ENCODE data around the gene FRYL.
"Not testable (repeated sequence)": the region's sequence is repeated elsewhere in the genome, so short reads cannot be mapped to it uniquely, and the experiment has no call there.

Gene FRYL

GRCh38 chr4:48766131-48766792, 13.8 kb downstream of the FRYL start:
- no peak overlapping the region for H3K4me3 ChIP-seq (ENCODE audit: low read depth, low read length)
- TF ChIP-seq CTCF (IDR thresholded peaks at IDR 0.05; ENCODE audit: low read depth, low read length, missing control alignments) = no peak
- in situ Hi-C loops (cut with HindIII; ENCODE audit: low sequenced_read_pairs) = no loop called here
- DNase-seq (ENCODE audit: low read depth) = no peak

- in situ Hi-C loops (cut with HindIII; ENCODE audit: low sequenced_read_pairs) = no loop called here
- H3K4me3 ChIP-seq (ENCODE audit: low read depth, low read length) = no peak overlapping the region
- no peak for TF ChIP-seq CTCF (IDR thresholded peaks at IDR 0.05; ENCODE audit: low read depth, low read length, missing control alignments)
- DNase-seq (ENCODE audit: low read depth) = no peak
These were observed 17.7 kb downstream of the FRYL start for GRCh38 chr4:48762408-48762807.

GRCh38 chr4:48761286-48761685, 18.8 kb downstream of the FRYL start:
- no peak for TF ChIP-seq CTCF (IDR thresholded peaks at IDR 0.05; ENCODE audit: low read depth, low read length, missing control alignments)
- no peak for DNase-seq (ENCODE audit: low read depth)
- in situ Hi-C loops (cut with HindIII; ENCODE audit: low sequenced_read_pairs) = no loop called here
- no peak overlapping the region for H3K4me3 ChIP-seq (ENCODE audit: low read depth, low read length)

- in situ Hi-C loops (cut with HindIII; ENCODE audit: low sequenced_read_pairs); DNase-seq (ENCODE audit: low read depth); H3K4me3 ChIP-seq (ENCODE audit: low read depth, low read length): not testable (repeated sequence)
These were observed 21.4 kb downstream of the FRYL start for GRCh38 chr4:48758703-48759102.

- DNase-seq (ENCODE audit: low read depth) = no peak
- no peak for TF ChIP-seq CTCF (IDR thresholded peaks at IDR 0.05; ENCODE audit: low read depth, low read length, missing control alignments)
- in situ Hi-C loops (cut with HindIII; ENCODE audit: low sequenced_read_pairs) = no loop called here
- H3K4me3 ChIP-seq (ENCODE audit: low read depth, low read length) = no peak overlapping the region
These were observed 23.3 kb downstream of the FRYL start for GRCh38 chr4:48756689-48757220.

- no peak overlapping the region for H3K4me3 ChIP-seq (ENCODE audit: low read depth, low read length)
- no peak for DNase-seq (ENCODE audit: low read depth)
- in situ Hi-C loops (cut with HindIII; ENCODE audit: low sequenced_read_pairs) = no loop called here
- TF ChIP-seq CTCF (IDR thresholded peaks at IDR 0.05; ENCODE audit: low read depth, low read length, missing control alignments) = no peak
These were observed 24.8 kb downstream of the FRYL start for GRCh38 chr4:48755281-48755680.

GRCh38 chr4:48753159-48753558, 26.9 kb downstream of the FRYL start:
- in situ Hi-C loops (cut with HindIII; ENCODE audit: low sequenced_read_pairs) = no loop called here
- no peak for TF ChIP-seq CTCF (IDR thresholded peaks at IDR 0.05; ENCODE audit: low read depth, low read length, missing control alignments)

More at GRCh38 chr4:48753159-48753558, 26.9 kb downstream of the FRYL start:
- DNase-seq (ENCODE audit: low read depth) = no peak
- no peak overlapping the region for H3K4me3 ChIP-seq (ENCODE audit: low read depth, low read length)

Measured in astrocyte of the cerebellum (primary cell).